GM12878 (cell line): ENCODE results near the gene MAEL. TPM values are rescaled to one million over a fixed set of nuclear protein-coding genes. Genes with fewer than 3 reads are reported as not detected.

Source experiments
- ATAC-seq: fragments of 200-7000 bp; cut with Tn5 transposase; 3 replicates; pipeline ENCODE4 v1.9.1; 2020; ENCODE audit warnings: mild to moderate bottlenecking, moderate library complexity
- BruUV-seq: library from RNA; stranded (reverse); fragments of 400-500 nt; replicated peaks from 2 replicates; lab custom pipeline; 2021; lab: Mats Ljungman, UMichigan
- CTCF ChIA-PET: fragments of 300-600 bp; sonication (Branson Sonifier 250); formaldehyde crosslinking; extraction: SDS; loops from one replicate; lab custom pipeline; 2021; ENCODE audit warnings: inconsistent platforms; lab: Yijun Ruan, JAX
- POLR2A ChIA-PET: fragments of 350-600 bp; formaldehyde crosslinking; extraction: SDS; loops from one replicate; lab custom pipeline; 2021; ENCODE audit warnings: inconsistent platforms; lab: Charles Lee
- RAD21 ChIA-PET: fragments of 300-600 bp; sonication (Branson Sonifier 250); formaldehyde crosslinking; loops from one replicate; lab custom pipeline; 2023; ENCODE audit warnings: antibody characterized with exemption; ENCODE audit not compliant: unreplicated experiment; lab: Charles Lee
- SMC1A ChIA-PET: fragments of 300-600 bp; sonication (Branson Sonifier 250); formaldehyde crosslinking; loops from one replicate; lab custom pipeline; 2023; ENCODE audit not compliant: unreplicated experiment, uncharacterized antibody; lab: Charles Lee
- DNase-seq: peaks from one replicate; pipeline ENCODE4 v3.0.0-alpha.2; 2011; ENCODE audit warnings: low read depth, low spot score
- FAIRE-seq: peaks from 3 replicates; lab custom pipeline; 2011; peaks lifted over from hg19 to GRCh38; lab: Jason Lieb, UNC
- H2AFZ ChIP-seq: 2 replicates; pipeline ENCODE4 v1.6.0; 2011; ENCODE audit warnings: low read depth, low read length, control low read depth; ENCODE audit not compliant: control insufficient read depth
- H3K27ac ChIP-seq: 2 replicates; pipeline ENCODE4 v1.5.1; 2011; ENCODE audit warnings: control low read depth; ENCODE audit not compliant: control insufficient read depth, insufficient read depth
- H3K27me3 ChIP-seq, 2 experiments: replicated peaks in 1 of 2; 2 replicates each; pipeline versions ENCODE4 v1.6.0 to v1.6.1; 2011; ENCODE audit warnings: low read length in 1 of 2; ENCODE audit not compliant: control insufficient read depth in 2 of 2, insufficient read depth in 2 of 2
- H3K36me3 ChIP-seq, 2 experiments: 2 replicates each; pipeline ENCODE4 v1.5.1; 2011; ENCODE audit warnings: low read length in 1 of 2; ENCODE audit not compliant: control insufficient read depth in 2 of 2, insufficient read depth in 2 of 2
- H3K4me1 ChIP-seq: 2 replicates; pipeline ENCODE4 v1.6.1; 2011; ENCODE audit warnings: mild to moderate bottlenecking, low read length, moderate library complexity, mixed read lengths; ENCODE audit not compliant: control insufficient read depth, insufficient read depth
- H3K4me2 ChIP-seq: 2 replicates; pipeline ENCODE4 v1.6.0; 2011; ENCODE audit warnings: control low read depth; ENCODE audit not compliant: control insufficient read depth, insufficient read depth
- H3K4me3 ChIP-seq: fragments of 200-600 bp; sonication (generic); 2 replicates; pipeline ENCODE4 v1.5.1; 2016
- H3K79me2 ChIP-seq: 2 replicates; pipeline ENCODE4 v1.6.0; 2011; ENCODE audit warnings: low read length; ENCODE audit not compliant: control insufficient read depth, insufficient read depth
- H3K9ac ChIP-seq: 2 replicates; pipeline ENCODE4 v1.8.0; 2011; ENCODE audit warnings: low read length, control low read depth, mixed read lengths; ENCODE audit not compliant: control insufficient read depth, insufficient read depth
- H3K9me3 ChIP-seq: replicated peaks from 3 replicates; pipeline ENCODE4 v1.5.1; 2011; ENCODE audit warnings: mild to moderate bottlenecking, low read length; ENCODE audit not compliant: control insufficient read depth, insufficient read depth
- H4K20me1 ChIP-seq: 2 replicates; pipeline ENCODE4 v1.6.0; 2011; ENCODE audit not compliant: control insufficient read depth, insufficient read depth
- GATAD2B ChIP-seq: fragments of 450-650 bp; conservative IDR thresholded peaks from 2 replicates; pipeline ENCODE4 v1.6.1; 2017; ENCODE audit warnings: low read depth, mild to moderate bottlenecking, moderate library complexity
- HDAC2 ChIP-seq: fragments of 200-600 bp; sonication (generic); IDR thresholded peaks from 2 replicates; pipeline ENCODE4 v1.6.1; 2017
- NFIC ChIP-seq: IDR thresholded peaks from 2 replicates; pipeline ENCODE4 v1.6.1; 2012; ENCODE audit warnings: low read depth, mild to moderate bottlenecking, inconsistent platforms, low read length, moderate library complexity
- TCF7 ChIP-seq: IDR thresholded peaks from 2 replicates; pipeline ENCODE4 v1.6.1; 2014; ENCODE audit warnings: antibody characterized with exemption, borderline replicate concordance
- WRNIP1 ChIP-seq: IDR thresholded peaks from 2 replicates; pipeline ENCODE4 v1.6.1; 2011; ENCODE audit warnings: low read depth, low read length, improper control_type of control experiment, borderline replicate concordance
- ZNF217 ChIP-seq: fragments of 450-650 bp; IDR thresholded peaks from 2 replicates; pipeline ENCODE4 v1.6.1; 2017; ENCODE audit warnings: antibody characterized with exemption, mild to moderate bottlenecking
- WGBS: methylation state at CpG from one replicate; pipeline ENCODE4 v1.1.6; 2016; ENCODE audit warnings: low lambda C conversion rate; ENCODE audit not compliant: insufficient replicate concordance, insufficient coverage; ENCODE audit errors: missing lambda C conversion rate; 5-methylcytosine and 5-hydroxymethylcytosine counted together
- in situ Hi-C: fragments of 300-500 bp; cut with MboI; formaldehyde crosslinking; loops from 9 replicates; pipeline ENCODE4 v1.14.3; 2018; ENCODE audit warnings: mixed read lengths
- intact Hi-C: fragments of 100-400 bp; cut with micrococcal nuclease; formaldehyde crosslinking; loops from one replicate; pipeline ENCODE4 v1.14.2; 2022; ENCODE audit not compliant: unreplicated experiment
- polyA plus RNA-seq, 11 experiments: library from polyadenylated mRNA; depleted of rRNA in 4 of 11; unstranded in 6 of 11; stranded (reverse) in 5 of 11; fragments of >200 nt; fragmentation: Nextera tagmentation in 4 of 11; fragmentation: Illumina TruSeq in 1 of 11; extraction: Ambion mirVana in 4 of 11; extraction: Trizol in 1 of 11; gene quantifications; 1 replicate in 1 of 11; 2 replicates in 10 of 11; pipeline versions ENCODE4 v1.2.1 to v1.2.3, GENCODE V29; 2011 to 2016; ENCODE audit warnings: inconsistent platforms in 2 of 11, missing spikeins in 2 of 11, low read depth in 1 of 11
- total RNA-seq, 4 experiments: library from RNA; depleted of rRNA in 3 of 4; stranded (reverse); fragments of >200 nt in 3 of 4; fragmentation: Illumina TruSeq in 1 of 4; extraction: Trizol in 1 of 4; gene quantifications; 2 replicates each; pipeline versions ENCODE4 v1.2.1 to v1.2.3, GENCODE V29; 2013 to 2021
- TF ChIP-seq, protein P1 (sequence below): fragments of 450-650 bp; formaldehyde crosslinking; IDR thresholded peaks from 2 replicates; pipeline ENCODE4 v1.4.0; 2020; ENCODE audit warnings: mild to moderate bottlenecking, moderate library complexity
- TF ChIP-seq, protein P2 (sequence below): IDR thresholded peaks from 2 replicates; pipeline ENCODE4 v1.6.1; 2011; ENCODE audit warnings: mild to moderate bottlenecking, low read depth, low read length, moderate library complexity; ENCODE audit not compliant: insufficient replicate concordance
- TF ChIP-seq, protein P3 (sequence below), 3 experiments: IDR thresholded peaks in 2 of 3; conservative IDR thresholded peaks in 1 of 3; 2 replicates each; pipeline ENCODE4 v1.5.1; 2011; ENCODE audit warnings: low read depth in 3 of 3, low read length in 3 of 3, mild to moderate bottlenecking in 3 of 3, control low read depth in 2 of 3, moderate library complexity in 2 of 3, inconsistent platforms in 1 of 3, mixed read lengths in 1 of 3; ENCODE audit not compliant: control insufficient read depth in 2 of 3, insufficient read depth in 1 of 3; ENCODE audit errors: extremely low read depth in 1 of 3

MAEL gene
- total and polyA plus RNA-seq, 10 of the 15 experiments (the other 5 are each of a cell fraction or from before 2014, with no cell fraction given) = 0.10 to 0.43 (median 0.24) TPM; not detected in 2

DNA sequence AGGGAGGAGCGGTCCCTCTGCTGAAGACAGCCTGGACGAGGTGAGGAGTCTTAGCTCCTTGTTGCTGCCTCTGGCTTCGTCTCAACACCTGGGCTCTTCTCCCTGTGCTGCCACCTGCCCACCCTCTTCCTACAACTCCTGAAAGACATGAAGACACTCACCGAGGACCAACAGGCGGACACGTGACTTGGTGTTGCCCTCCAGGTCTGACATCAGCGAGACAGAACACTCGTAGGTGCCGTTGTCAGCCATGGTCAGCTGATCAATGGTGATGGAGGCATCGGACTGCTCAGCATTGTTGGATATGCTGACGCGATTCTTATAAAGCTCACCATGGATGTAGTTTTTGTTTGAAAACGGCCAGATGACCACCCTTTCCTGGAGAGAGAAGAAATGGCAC, 79.7 kb downstream of the MAEL start:
- FAIRE-seq = no peak
- no peaks in the 10 kb centered on the region for H3K9me3 ChIP-seq
- ChIA-PET POLR2A (interaction anchor here (1.1 kb wide), 1 partner anchor 151 kb away, joined by 4 read pairs; no protein-coding TSS in a partner anchor), SMC1A (interaction anchor here (0.7 to 1.3 kb wide), 3 partner anchors 151 to 375 kb away, joined by 3 to 7 read pairs (median 3); partner anchors contain the start of gene POU2F1), RAD21 (interaction anchor here (0.7 to 1.5 kb wide), 5 partner anchors 14 to 1157 kb away, joined by 3 to 11 read pairs (median 3); partner anchors contain the start of genes POU2F1 and SFT2D2), CTCF (interaction anchor here (0.7 to 1.6 kb wide), 12 partner anchors 10 to 472 kb away, joined by 3 to 11 read pairs (median 3); partner anchors contain the start of gene POU2F1)
- TF ChIP-seq TCF7 (no peak), GATAD2B (no peak)
- no peaks in the 10 kb centered on the region for H3K79me2 ChIP-seq
- in situ Hi-C loops = loop anchor here (5.0 kb wide), 3 partner anchors 54 to 469 kb away; no protein-coding TSS in a partner anchor
- no peak for DNase-seq
- no TSS peak for BruUV-seq
- no peaks in the 10 kb centered on the region; a peak in 1 of 4 replicates for H3K27me3 ChIP-seq
- H2AFZ ChIP-seq = no peak overlapping the region
- H3K36me3 ChIP-seq = no peaks in the 10 kb centered on the region
- intact Hi-C loops = loop anchor here (5.0 kb wide), 2 partner anchors 199 to 464 kb away; no protein-coding TSS in a partner anchor
- no peaks in the 10 kb centered on the region for H4K20me1 ChIP-seq
- no peak for ATAC-seq
- no peak overlapping the region for H3K27ac ChIP-seq
- no peak overlapping the region for H3K4me2 ChIP-seq
- no peaks in the 10 kb centered on the region for H3K4me1 ChIP-seq
- no peak overlapping the region for H3K9ac ChIP-seq
- H3K4me3 ChIP-seq = no peak overlapping the region
- 42% methylated on average over 13 of the region's 13 CpGs for WGBS

DNA sequence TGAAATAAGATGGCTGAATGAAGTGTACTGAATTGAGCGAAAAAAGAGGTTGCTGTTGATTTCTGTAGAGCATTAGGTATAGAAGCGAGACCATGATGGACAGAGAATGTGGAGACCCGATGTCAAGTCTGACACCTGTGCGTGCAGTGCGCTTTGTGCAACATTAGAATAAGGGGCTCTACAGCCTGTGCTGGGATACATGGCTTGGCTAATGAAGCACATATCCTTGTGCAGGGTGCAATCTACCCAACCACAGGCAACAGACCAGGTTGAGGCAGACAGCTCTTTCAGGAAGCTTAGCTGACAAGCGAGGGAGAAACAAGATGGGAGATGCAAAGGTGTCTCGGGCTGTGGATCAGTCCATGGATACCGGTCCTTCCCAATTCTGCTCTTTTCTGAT, 82.2 kb downstream of the MAEL start:
- H2AFZ ChIP-seq = no peak overlapping the region
- RAD21 ChIA-PET = no interaction called here
- 52% methylated on average over 8 of the region's 8 CpGs for WGBS
- no peaks in the 10 kb centered on the region for H3K9me3 ChIP-seq
- DNase-seq (no peak), FAIRE-seq (no peak), ATAC-seq (no peak)
- CTCF ChIA-PET = interaction anchor here (0.5 to 1.8 kb wide), 2 partner anchors 12 to 344 kb away, joined by 3 to 5 read pairs; no protein-coding TSS in a partner anchor
- no peak overlapping the region for H3K4me2 ChIP-seq
- H3K9ac ChIP-seq = no peak overlapping the region
- intact Hi-C loops = no loop called here
- in situ Hi-C loops = no loop called here
- SMC1A ChIA-PET = interaction anchor here (0.7 kb wide), 1 partner anchor 149 kb away, joined by 3 read pairs; the partner anchor contains the start of gene POU2F1
- no peaks in the 10 kb centered on the region; a peak in 1 of 4 replicates for H3K27me3 ChIP-seq
- H3K36me3 ChIP-seq = no peaks in the 10 kb centered on the region
- no peak overlapping the region for H3K4me3 ChIP-seq
- POLR2A ChIA-PET = no interaction called here
- no peaks in the 10 kb centered on the region for H3K79me2 ChIP-seq
- H3K4me1 ChIP-seq = no peaks in the 10 kb centered on the region
- H4K20me1 ChIP-seq = no peaks in the 10 kb centered on the region
- H3K27ac ChIP-seq = no peak overlapping the region
- BruUV-seq = no TSS peak
- TF ChIP-seq WRNIP1 (no peak), NFIC (no peak), HDAC2 (no peak), ZNF217 (no peak)
- TF ChIP-seq, protein P1, sequence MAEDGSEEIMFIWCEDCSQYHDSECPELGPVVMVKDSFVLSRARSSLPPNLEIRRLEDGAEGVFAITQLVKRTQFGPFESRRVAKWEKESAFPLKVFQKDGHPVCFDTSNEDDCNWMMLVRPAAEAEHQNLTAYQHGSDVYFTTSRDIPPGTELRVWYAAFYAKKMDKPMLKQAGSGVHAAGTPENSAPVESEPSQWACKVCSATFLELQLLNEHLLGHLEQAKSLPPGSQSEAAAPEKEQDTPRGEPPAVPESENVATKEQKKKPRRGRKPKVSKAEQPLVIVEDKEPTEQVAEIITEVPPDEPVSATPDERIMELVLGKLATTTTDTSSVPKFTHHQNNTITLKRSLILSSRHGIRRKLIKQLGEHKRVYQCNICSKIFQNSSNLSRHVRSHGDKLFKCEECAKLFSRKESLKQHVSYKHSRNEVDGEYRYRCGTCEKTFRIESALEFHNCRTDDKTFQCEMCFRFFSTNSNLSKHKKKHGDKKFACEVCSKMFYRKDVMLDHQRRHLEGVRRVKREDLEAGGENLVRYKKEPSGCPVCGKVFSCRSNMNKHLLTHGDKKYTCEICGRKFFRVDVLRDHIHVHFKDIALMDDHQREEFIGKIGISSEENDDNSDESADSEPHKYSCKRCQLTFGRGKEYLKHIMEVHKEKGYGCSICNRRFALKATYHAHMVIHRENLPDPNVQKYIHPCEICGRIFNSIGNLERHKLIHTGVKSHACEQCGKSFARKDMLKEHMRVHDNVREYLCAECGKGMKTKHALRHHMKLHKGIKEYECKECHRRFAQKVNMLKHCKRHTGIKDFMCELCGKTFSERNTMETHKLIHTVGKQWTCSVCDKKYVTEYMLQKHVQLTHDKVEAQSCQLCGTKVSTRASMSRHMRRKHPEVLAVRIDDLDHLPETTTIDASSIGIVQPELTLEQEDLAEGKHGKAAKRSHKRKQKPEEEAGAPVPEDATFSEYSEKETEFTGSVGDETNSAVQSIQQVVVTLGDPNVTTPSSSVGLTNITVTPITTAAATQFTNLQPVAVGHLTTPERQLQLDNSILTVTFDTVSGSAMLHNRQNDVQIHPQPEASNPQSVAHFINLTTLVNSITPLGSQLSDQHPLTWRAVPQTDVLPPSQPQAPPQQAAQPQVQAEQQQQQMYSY (CRISPR knock-in tag) = no peak
- TF ChIP-seq, protein P2, sequence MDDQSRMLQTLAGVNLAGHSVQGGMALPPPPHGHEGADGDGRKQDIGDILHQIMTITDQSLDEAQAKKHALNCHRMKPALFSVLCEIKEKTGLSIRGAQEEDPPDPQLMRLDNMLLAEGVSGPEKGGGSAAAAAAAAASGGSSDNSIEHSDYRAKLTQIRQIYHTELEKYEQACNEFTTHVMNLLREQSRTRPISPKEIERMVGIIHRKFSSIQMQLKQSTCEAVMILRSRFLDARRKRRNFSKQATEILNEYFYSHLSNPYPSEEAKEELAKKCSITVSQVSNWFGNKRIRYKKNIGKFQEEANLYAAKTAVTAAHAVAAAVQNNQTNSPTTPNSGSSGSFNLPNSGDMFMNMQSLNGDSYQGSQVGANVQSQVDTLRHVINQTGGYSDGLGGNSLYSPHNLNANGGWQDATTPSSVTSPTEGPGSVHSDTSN = no peak
- TF ChIP-seq, protein P3, sequence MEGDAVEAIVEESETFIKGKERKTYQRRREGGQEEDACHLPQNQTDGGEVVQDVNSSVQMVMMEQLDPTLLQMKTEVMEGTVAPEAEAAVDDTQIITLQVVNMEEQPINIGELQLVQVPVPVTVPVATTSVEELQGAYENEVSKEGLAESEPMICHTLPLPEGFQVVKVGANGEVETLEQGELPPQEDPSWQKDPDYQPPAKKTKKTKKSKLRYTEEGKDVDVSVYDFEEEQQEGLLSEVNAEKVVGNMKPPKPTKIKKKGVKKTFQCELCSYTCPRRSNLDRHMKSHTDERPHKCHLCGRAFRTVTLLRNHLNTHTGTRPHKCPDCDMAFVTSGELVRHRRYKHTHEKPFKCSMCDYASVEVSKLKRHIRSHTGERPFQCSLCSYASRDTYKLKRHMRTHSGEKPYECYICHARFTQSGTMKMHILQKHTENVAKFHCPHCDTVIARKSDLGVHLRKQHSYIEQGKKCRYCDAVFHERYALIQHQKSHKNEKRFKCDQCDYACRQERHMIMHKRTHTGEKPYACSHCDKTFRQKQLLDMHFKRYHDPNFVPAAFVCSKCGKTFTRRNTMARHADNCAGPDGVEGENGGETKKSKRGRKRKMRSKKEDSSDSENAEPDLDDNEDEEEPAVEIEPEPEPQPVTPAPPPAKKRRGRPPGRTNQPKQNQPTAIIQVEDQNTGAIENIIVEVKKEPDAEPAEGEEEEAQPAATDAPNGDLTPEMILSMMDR (IDR thresholded peaks at IDR 0.05 in 2 of 3, conservative IDR thresholded peaks at IDR 0.05 in 1 of 3; ENCODE audit: control insufficient read depth in 2 of 3, extremely low read depth in 1 of 3, insufficient read depth in 1 of 3, low read depth in 3 of 3, low read length in 3 of 3) = no peak
